Neural progenitor cell (in vitro differentiated cells): ENCODE measurements around the gene MGA. TPM values are rescaled to one million over a fixed set of nuclear protein-coding genes. Genes with fewer than 3 reads are reported as not detected.

ENCODE experiments used
- DNase-seq: peaks from one replicate; pipeline ENCODE4 v3.0.0-alpha.2; 2016; ENCODE audit warnings: low spot score
- H2AFZ ChIP-seq: fragments of 200-600 bp; sonication (generic); replicated peaks from 2 replicates; pipeline ENCODE4 v1.6.1; 2016; ENCODE audit warnings: antibody characterized with exemption
- H3F3A ChIP-seq: fragments of 200-600 bp; sonication (generic); 2 replicates; pipeline ENCODE4 v1.6.1; 2016; ENCODE audit warnings: antibody characterized with exemption, low read depth
- H3K27ac ChIP-seq: fragments of 200-600 bp; sonication (generic); 2 replicates; pipeline ENCODE4 v1.5.1; 2016; ENCODE audit warnings: mild to moderate bottlenecking
- H3K27me3 ChIP-seq: fragments of 200-600 bp; sonication (generic); 2 replicates; pipeline ENCODE4 v1.6.1; 2016; ENCODE audit warnings: mild to moderate bottlenecking, moderate library complexity
- H3K36me3 ChIP-seq: fragments of 200-600 bp; sonication (generic); 2 replicates; pipeline ENCODE4 v1.5.1; 2016
- H3K4me1 ChIP-seq: fragments of 200-600 bp; sonication (generic); 2 replicates; pipeline ENCODE4 v1.6.1; 2016; ENCODE audit warnings: mixed run types
- H3K4me2 ChIP-seq: fragments of 200-600 bp; sonication (generic); 2 replicates; pipeline ENCODE4 v1.6.1; 2016
- H3K4me3 ChIP-seq: fragments of 200-600 bp; sonication (generic); 2 replicates; pipeline ENCODE4 v1.5.1; 2016
- H3K79me2 ChIP-seq: fragments of 200-600 bp; sonication (generic); 2 replicates; pipeline ENCODE4 v1.6.1; 2016; ENCODE audit warnings: low read depth
- H3K9ac ChIP-seq: fragments of 200-600 bp; sonication (generic); 2 replicates; pipeline ENCODE4 v1.6.1; 2016
- H3K9me3 ChIP-seq: fragments of 200-600 bp; sonication (generic); 2 replicates; pipeline ENCODE4 v1.5.1; 2016; ENCODE audit warnings: low read depth
- H4K20me1 ChIP-seq: fragments of 200-600 bp; sonication (generic); 2 replicates; pipeline ENCODE4 v1.6.1; 2016; ENCODE audit warnings: low read depth
- H3K27ac Mint-ChIP-seq: 3 replicates; pipeline ENCODE4 v1.8.0; 2021; ENCODE audit warnings: mixed read lengths
- H3K27me3 Mint-ChIP-seq: 2 replicates; pipeline ENCODE4 v1.8.0; 2022; ENCODE audit warnings: low read depth, mild to moderate bottlenecking, inconsistent platforms, moderate library complexity, mixed read lengths; ENCODE audit not compliant: insufficient read depth
- H3K36me3 Mint-ChIP-seq: 3 replicates; pipeline ENCODE4 v1.8.0; 2021; ENCODE audit warnings: mixed read lengths
- H3K4me1 Mint-ChIP-seq: 3 replicates; pipeline ENCODE4 v1.8.0; 2021; ENCODE audit warnings: mixed read lengths
- H3K4me3 Mint-ChIP-seq: 3 replicates; pipeline ENCODE4 v1.8.0; 2021; ENCODE audit warnings: mild to moderate bottlenecking, moderate library complexity, mixed read lengths
- H3K9me3 Mint-ChIP-seq: 3 replicates; pipeline ENCODE4 v1.8.0; 2020; ENCODE audit warnings: mixed read lengths
- CTCF ChIP-seq: fragments of 200-600 bp; sonication (generic); IDR thresholded peaks from 2 replicates; pipeline ENCODE4 v1.5.1; 2017; ENCODE audit warnings: antibody characterized with exemption, mild to moderate bottlenecking
- EZH2 ChIP-seq: fragments of 200-600 bp; sonication (generic); IDR thresholded peaks from 2 replicates; pipeline ENCODE4 v1.6.1; 2017; ENCODE audit warnings: antibody characterized with exemption, mild to moderate bottlenecking, moderate library complexity
- EZH2phosphoT487 ChIP-seq: fragments of 200-600 bp; sonication (generic); IDR thresholded peaks from 2 replicates; pipeline ENCODE4 v1.6.1; 2017; ENCODE audit warnings: antibody characterized with exemption
- total RNA-seq: library from RNA; depleted of rRNA; stranded (reverse); fragments of >200 nt; gene quantifications from 2 replicates; pipeline ENCODE4 v1.2.3, GENCODE V29; 2015; ENCODE audit warnings: low replicate concordance

Gene MGA
- 50.1 and 73.4 TPM in 2 replicates for total RNA-seq

- H3K4me3 ChIP-seq, result peak within 1 kb of the TSS; percentile 59
- no peaks in the 10 kb centered on the region for H3K9me3 ChIP-seq
- H3K4me3 Mint-ChIP-seq, result peak within 1 kb of the TSS; percentile 90
Observed at GRCh38 chr15:41660235-41661077, at the start of gene MGA. Gene MGA (plus strand): TSS chr15:41660405.

GRCh38 chr15:41620536-41621199 is 39.5 kb upstream of the MGA start:
- H3K4me2 ChIP-seq, result peak overlapping the region; percentile 67
- H3K4me3 Mint-ChIP-seq, result peak overlapping the region; percentile 84
- peaks cover 6% of the 10 kb centered on the region for H3K27me3 Mint-ChIP-seq
- H3K9me3 Mint-ChIP-seq, result peaks cover 13% of the 10 kb centered on the region
- peaks cover 21% of the 10 kb centered on the region for H3F3A ChIP-seq
- no peaks in the 10 kb centered on the region for H4K20me1 ChIP-seq
- H3K9me3 ChIP-seq, result no peaks in the 10 kb centered on the region
- H3K79me2 ChIP-seq, result no peaks in the 10 kb centered on the region
- H3K36me3 Mint-ChIP-seq, result no peaks in the 10 kb centered on the region
- H3K27ac Mint-ChIP-seq, result no peak overlapping the region
- peaks cover 32% of the 10 kb centered on the region for H3K27me3 ChIP-seq
- H3K9ac ChIP-seq, result no peak overlapping the region
- DNase-seq, result no peak
- peaks cover 9% of the 10 kb centered on the region for H3K4me1 Mint-ChIP-seq
- TF ChIP-seq CTCF (no peak), EZH2phosphoT487 (no peak), EZH2 (no peak)
- H2AFZ ChIP-seq, result peak overlapping the region; percentile 90
- H3K36me3 ChIP-seq, result no peaks in the 10 kb centered on the region
- no peaks in the 10 kb centered on the region for H3K4me1 ChIP-seq
- no peak overlapping the region for H3K27ac ChIP-seq
- peak overlapping the region; percentile 29 for H3K4me3 ChIP-seq

More at GRCh38 chr15:41660235-41661077, at the start of gene MGA:
- Histone ChIP-seq H4K20me1 (peaks cover 48% of the 10 kb centered on the region), H2AFZ (peak within 1 kb of the TSS; percentile 91), H3K9ac (no peak within 1 kb of the TSS), H3K79me2 (peaks cover 48% of the 10 kb centered on the region), H3K36me3 (no peaks in the 10 kb centered on the region), H3K27me3 (peaks cover 29% of the 10 kb centered on the region), H3K27ac (peak within 1 kb of the TSS; percentile 51), H3F3A (peaks cover 38% of the 10 kb centered on the region), H3K4me2 (peak within 1 kb of the TSS; percentile 78), H3K4me1 (peaks cover 7% of the 10 kb centered on the region)
- peaks cover 7% of the 10 kb centered on the region for H3K27me3 Mint-ChIP-seq
- peak within 1 kb of the TSS; percentile 63 for H3K27ac Mint-ChIP-seq
- peak; percentile 98 for DNase-seq
- peaks cover 6% of the 10 kb centered on the region for H3K9me3 Mint-ChIP-seq
- TF ChIP-seq EZH2phosphoT487 (no peak), EZH2 (no peak), CTCF (peak; percentile 36)
- peaks cover 23% of the 10 kb centered on the region for H3K4me1 Mint-ChIP-seq
- no peaks in the 10 kb centered on the region for H3K36me3 Mint-ChIP-seq

DNA sequence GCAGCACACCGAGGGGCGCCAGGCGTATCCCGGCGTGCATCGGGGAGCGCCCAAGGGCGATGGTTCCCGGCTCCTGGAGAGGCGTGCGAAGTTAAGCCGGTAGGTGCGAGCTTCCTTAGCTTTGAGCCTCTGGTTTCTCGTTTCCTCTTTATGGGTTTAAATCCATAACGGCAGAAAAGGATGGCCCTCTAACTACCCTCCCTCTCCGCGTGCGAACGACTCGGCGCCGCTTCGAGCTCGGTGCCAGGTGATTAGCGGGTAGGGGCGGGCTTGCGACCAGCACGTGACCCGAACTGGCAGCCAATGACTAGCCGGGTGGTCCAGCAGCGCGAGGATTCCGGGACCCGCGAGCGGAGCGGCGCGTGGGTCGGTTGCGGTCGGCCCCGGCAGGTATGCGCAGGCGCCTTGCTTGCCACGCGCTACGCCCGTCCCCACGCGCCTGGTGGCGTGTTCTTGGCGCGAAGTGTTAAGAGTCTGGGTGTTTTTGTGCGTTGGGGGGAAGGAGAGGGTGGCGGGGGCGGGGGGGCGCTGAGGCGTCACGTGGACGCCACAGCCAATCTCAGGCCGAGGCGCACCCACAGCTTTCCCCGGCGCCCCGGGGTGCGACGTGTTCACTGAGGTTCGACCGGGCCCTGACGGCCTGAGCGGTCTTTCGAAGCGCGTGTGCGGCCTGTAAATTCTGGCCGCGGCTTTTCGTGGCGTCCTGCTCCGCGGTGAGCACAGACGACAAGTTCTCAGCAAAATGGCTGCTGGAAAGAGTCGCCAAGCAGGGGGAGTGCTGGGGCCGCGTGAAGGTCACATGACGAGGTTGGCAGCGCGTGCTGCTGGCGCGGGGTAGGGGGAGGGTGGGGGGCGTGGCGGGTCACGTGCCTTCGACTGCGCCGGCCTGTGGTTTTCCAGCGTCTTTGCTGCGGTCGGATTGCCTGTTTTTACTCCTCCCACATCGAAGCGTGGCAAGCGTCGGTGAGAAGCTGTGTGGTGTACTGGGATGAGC is 38.7 kb upstream of the MGA start:
- peaks cover 32% of the 10 kb centered on the region for H3K27me3 ChIP-seq
- no peaks in the 10 kb centered on the region for H3K79me2 ChIP-seq
- no peaks in the 10 kb centered on the region for H3K36me3 Mint-ChIP-seq
- TF ChIP-seq EZH2phosphoT487 (peak; percentile 47), CTCF (no peak)
- H3K4me2 ChIP-seq, result peak overlapping the region; percentile 67
- peak overlapping the region; percentile 29 for H3K4me3 ChIP-seq
- DNase-seq, result peak; percentile 78
- peak overlapping the region; percentile 90 for H2AFZ ChIP-seq
- H3K4me1 Mint-ChIP-seq, result peaks cover 9% of the 10 kb centered on the region
- no peaks in the 10 kb centered on the region for H4K20me1 ChIP-seq
- no peaks in the 10 kb centered on the region for H3K36me3 ChIP-seq
- H3K4me1 ChIP-seq, result no peaks in the 10 kb centered on the region
- peaks cover 13% of the 10 kb centered on the region for H3K9me3 Mint-ChIP-seq
- H3K27ac ChIP-seq, result no peak overlapping the region
- H3K9ac ChIP-seq, result no peak overlapping the region
- H3K27ac Mint-ChIP-seq, result no peak overlapping the region
- H3K27me3 Mint-ChIP-seq, result peaks cover 5% of the 10 kb centered on the region
- H3F3A ChIP-seq, result peaks cover 21% of the 10 kb centered on the region
- H3K4me3 Mint-ChIP-seq, result peak overlapping the region; percentile 84
- H3K9me3 ChIP-seq, result no peaks in the 10 kb centered on the region
